ENCODE data around the gene DENND4A. TPM values are rescaled to one million over a fixed set of nuclear protein-coding genes. Genes with fewer than 3 reads are reported as not detected.
A peak's percentile ranks its signal among the peaks of the same experiment; 100 is the strongest.
"Not testable (repeated sequence)": the region's sequence is repeated elsewhere in the genome, so short reads cannot be mapped to it uniquely, and the experiment has no call there.

DENND4A gene
- total and polyA plus RNA-seq, 4 donors = 25.0 to 69.6 (median 38.7) TPM

GRCh38 chr15:65618560-65619109 lies 173.5 kb downstream of the DENND4A start:
- 38% methylated on average over 1 of the region's 5 CpGs for WGBS (ENCODE audit: insufficient coverage)

GRCh38 chr15:65615887-65616286 lies 176.2 kb downstream of the DENND4A start:
- H3K27ac ChIP-seq (ENCODE audit: low read depth, low read length); H3K36me3 ChIP-seq (ENCODE audit: control insufficient read depth, insufficient read depth, low read length); H3K27me3 ChIP-seq (ENCODE audit: control insufficient read depth, insufficient read depth, low read length); DNase-seq (ENCODE audit: low read depth in 4 of 6, low spot score in 6 of 6); H3K4me3 ChIP-seq (ENCODE audit: low read depth, low read length); H3K9me3 ChIP-seq (ENCODE audit: control insufficient read depth, insufficient read depth, low read length): not testable (repeated sequence)
- peaks cover 13% of the 10 kb centered on the region for H3K4me1 ChIP-seq (ENCODE audit: control insufficient read depth, insufficient read depth, low read length)
- no CpG with 5 or more reads among the region's 1 CpG for WGBS (ENCODE audit: insufficient coverage)

More at GRCh38 chr15:65618560-65619109, 173.5 kb downstream of the DENND4A start:
- Histone ChIP-seq H3K27me3 (ENCODE audit: control insufficient read depth, insufficient read depth, low read length) (no peaks in the 10 kb centered on the region), H3K27ac (ENCODE audit: low read depth, low read length) (no peak overlapping the region), H3K9me3 (ENCODE audit: control insufficient read depth, insufficient read depth, low read length) (no peaks in the 10 kb centered on the region), H3K36me3 (ENCODE audit: control insufficient read depth, insufficient read depth, low read length) (no peaks in the 10 kb centered on the region), H3K4me3 (ENCODE audit: low read depth, low read length) (no peak overlapping the region), H3K4me1 (ENCODE audit: control insufficient read depth, insufficient read depth, low read length) (no peaks in the 10 kb centered on the region)
- no peak for DNase-seq (ENCODE audit: low read depth in 4 of 6, low spot score in 6 of 6)

GRCh38 chr15:65612949-65613744 lies 178.9 kb downstream of the DENND4A start:
- Histone ChIP-seq H3K4me3 (ENCODE audit: low read depth, low read length) (no peak overlapping the region), H3K27me3 (ENCODE audit: control insufficient read depth, insufficient read depth, low read length) (no peaks in the 10 kb centered on the region), H3K9me3 (ENCODE audit: control insufficient read depth, insufficient read depth, low read length) (no peaks in the 10 kb centered on the region), H3K36me3 (ENCODE audit: control insufficient read depth, insufficient read depth, low read length) (no peaks in the 10 kb centered on the region), H3K4me1 (ENCODE audit: control insufficient read depth, insufficient read depth, low read length) (peaks cover 23% of the 10 kb centered on the region), H3K27ac (ENCODE audit: low read depth, low read length) (no peak overlapping the region)
- 82% methylated on average over 4 of the region's 6 CpGs for WGBS (ENCODE audit: insufficient coverage)
- DNase-seq (ENCODE audit: low read depth in 4 of 6, low spot score in 6 of 6) = no peak

GRCh38 chr15:65612616-65612946 lies 179.5 kb downstream of the DENND4A start:
- no peaks in the 10 kb centered on the region for H3K36me3 ChIP-seq (ENCODE audit: control insufficient read depth, insufficient read depth, low read length)
- H3K27me3 ChIP-seq (ENCODE audit: control insufficient read depth, insufficient read depth, low read length) = no peaks in the 10 kb centered on the region
- H3K4me1 ChIP-seq (ENCODE audit: control insufficient read depth, insufficient read depth, low read length) = peaks cover 23% of the 10 kb centered on the region
- H3K9me3 ChIP-seq (ENCODE audit: control insufficient read depth, insufficient read depth, low read length) = no peaks in the 10 kb centered on the region
- WGBS (ENCODE audit: insufficient coverage) = no CpG with 5 or more reads among the region's 2 CpGs
- no peak overlapping the region for H3K27ac ChIP-seq (ENCODE audit: low read depth, low read length)
- no peak for DNase-seq (ENCODE audit: low read depth in 4 of 6, low spot score in 6 of 6)
- H3K4me3 ChIP-seq (ENCODE audit: low read depth, low read length) = no peak overlapping the region

GRCh38 chr15:65611888-65612615 lies 180.0 kb downstream of the DENND4A start:
- no peaks in the 10 kb centered on the region for H3K27me3 ChIP-seq (ENCODE audit: control insufficient read depth, insufficient read depth, low read length)
- DNase-seq (ENCODE audit: low read depth in 4 of 6, low spot score in 6 of 6) = peak in 1 of 6 donors; percentile 2
- WGBS (ENCODE audit: insufficient coverage) = 81% methylated on average over 4 of the region's 5 CpGs
- peaks cover 23% of the 10 kb centered on the region for H3K4me1 ChIP-seq (ENCODE audit: control insufficient read depth, insufficient read depth, low read length)
- no peaks in the 10 kb centered on the region for H3K9me3 ChIP-seq (ENCODE audit: control insufficient read depth, insufficient read depth, low read length)
- peak overlapping the region; percentile 98 for H3K27ac ChIP-seq (ENCODE audit: low read depth, low read length)
- no peaks in the 10 kb centered on the region for H3K36me3 ChIP-seq (ENCODE audit: control insufficient read depth, insufficient read depth, low read length)
- peak overlapping the region; percentile 92 for H3K4me3 ChIP-seq (ENCODE audit: low read depth, low read length)

- Histone ChIP-seq H3K4me3 (ENCODE audit: low read depth, low read length) (peak within 1 kb of the TSS; percentile 92), H3K9me3 (ENCODE audit: control insufficient read depth, insufficient read depth, low read length) (no peaks in the 10 kb centered on the region), H3K4me1 (ENCODE audit: control insufficient read depth, insufficient read depth, low read length) (peaks cover 23% of the 10 kb centered on the region), H3K36me3 (ENCODE audit: control insufficient read depth, insufficient read depth, low read length) (no peaks in the 10 kb centered on the region), H3K27ac (ENCODE audit: low read depth, low read length) (peak within 1 kb of the TSS; percentile 98), H3K27me3 (ENCODE audit: control insufficient read depth, insufficient read depth, low read length) (no peaks in the 10 kb centered on the region)
- under 1% methylated on average over 64 of the region's 64 CpGs for WGBS (ENCODE audit: insufficient coverage)
- peak; percentile 88 to 98 (median 94) for DNase-seq (ENCODE audit: low read depth in 4 of 6, low spot score in 6 of 6)
Observed at GRCh38 chr15:65610871-65611718, 181.0 kb downstream of the DENND4A start, which contains the start of gene INTS14. Gene INTS14 (minus strand): TSS chr15:65611131. CDS start chr15:65607380, 3,751 bp downstream.

Small RNA genes lying within 50 kb of the gene (small RNA-seq; reads per million reads assigned to genes)
- 0.34 reads per million, percentile 35 among the genes with 10 or more reads in this experiment for gene MIR4511 (ENCODE audit: low replicate concordance)
- 0.18 reads per million for gene SNORD13E (ENCODE audit: low replicate concordance)

Other genes with a start within 250 kb of the DENND4A start
- gene INTS14, start 181.2 kb downstream of the DENND4A start, total RNA-seq = 10 to 100 TPM; 24.4 to 26.3 TPM
- 10 to 100 TPM; 27.3 to 30.0 TPM for gene INTS14, start 181.2 kb downstream of the DENND4A start, polyA plus RNA-seq (ENCODE audit: insufficient read length in 2 of 2)
- 10 to 100 TPM in 1 of 2 donors, 1 to 10 TPM in 1; 4.2 to 12.1 TPM for gene SLC24A1, start 170.4 kb downstream of the DENND4A start, total RNA-seq
- gene SLC24A1, start 170.4 kb downstream of the DENND4A start, polyA plus RNA-seq (ENCODE audit: insufficient read length in 2 of 2) = 1 to 10 TPM; 5.7 to 6.4 TPM
- 100 to 1,000 TPM; 224 to 373 TPM for gene RAB11A, start 77.2 kb upstream of the DENND4A start, total RNA-seq
- 100 to 1,000 TPM; 269 to 290 TPM for gene RAB11A, start 77.2 kb upstream of the DENND4A start, polyA plus RNA-seq (ENCODE audit: insufficient read length in 2 of 2)

Data from spinal cord (tissue), 10 donors.